Neural progenitor cell (in vitro differentiated cells): Measurements from ENCODE around the gene HOOK2. TPM values are rescaled to one million over a fixed set of nuclear protein-coding genes. Genes with fewer than 3 reads are reported as not detected.

Source experiments
- DNase-seq: peaks from one replicate; pipeline ENCODE4 v3.0.0-alpha.2; 2016; ENCODE audit warnings: low spot score
- H2AFZ ChIP-seq: fragments of 200-600 bp; sonication (generic); replicated peaks from 2 replicates; pipeline ENCODE4 v1.6.1; 2016; ENCODE audit warnings: antibody characterized with exemption
- H3F3A ChIP-seq: fragments of 200-600 bp; sonication (generic); 2 replicates; pipeline ENCODE4 v1.6.1; 2016; ENCODE audit warnings: antibody characterized with exemption, low read depth
- H3K27ac ChIP-seq: fragments of 200-600 bp; sonication (generic); 2 replicates; pipeline ENCODE4 v1.5.1; 2016; ENCODE audit warnings: mild to moderate bottlenecking
- H3K27me3 ChIP-seq: fragments of 200-600 bp; sonication (generic); 2 replicates; pipeline ENCODE4 v1.6.1; 2016; ENCODE audit warnings: mild to moderate bottlenecking, moderate library complexity
- H3K36me3 ChIP-seq: fragments of 200-600 bp; sonication (generic); 2 replicates; pipeline ENCODE4 v1.5.1; 2016
- H3K4me1 ChIP-seq: fragments of 200-600 bp; sonication (generic); 2 replicates; pipeline ENCODE4 v1.6.1; 2016; ENCODE audit warnings: mixed run types
- H3K4me2 ChIP-seq: fragments of 200-600 bp; sonication (generic); 2 replicates; pipeline ENCODE4 v1.6.1; 2016
- H3K4me3 ChIP-seq: fragments of 200-600 bp; sonication (generic); 2 replicates; pipeline ENCODE4 v1.5.1; 2016
- H3K79me2 ChIP-seq: fragments of 200-600 bp; sonication (generic); 2 replicates; pipeline ENCODE4 v1.6.1; 2016; ENCODE audit warnings: low read depth
- H3K9ac ChIP-seq: fragments of 200-600 bp; sonication (generic); 2 replicates; pipeline ENCODE4 v1.6.1; 2016
- H3K9me3 ChIP-seq: fragments of 200-600 bp; sonication (generic); 2 replicates; pipeline ENCODE4 v1.5.1; 2016; ENCODE audit warnings: low read depth
- H4K20me1 ChIP-seq: fragments of 200-600 bp; sonication (generic); 2 replicates; pipeline ENCODE4 v1.6.1; 2016; ENCODE audit warnings: low read depth
- H3K27ac Mint-ChIP-seq: 3 replicates; pipeline ENCODE4 v1.8.0; 2021; ENCODE audit warnings: mixed read lengths
- H3K27me3 Mint-ChIP-seq: 2 replicates; pipeline ENCODE4 v1.8.0; 2022; ENCODE audit warnings: low read depth, mild to moderate bottlenecking, inconsistent platforms, moderate library complexity, mixed read lengths; ENCODE audit not compliant: insufficient read depth
- H3K36me3 Mint-ChIP-seq: 3 replicates; pipeline ENCODE4 v1.8.0; 2021; ENCODE audit warnings: mixed read lengths
- H3K4me1 Mint-ChIP-seq: 3 replicates; pipeline ENCODE4 v1.8.0; 2021; ENCODE audit warnings: mixed read lengths
- H3K4me3 Mint-ChIP-seq: 3 replicates; pipeline ENCODE4 v1.8.0; 2021; ENCODE audit warnings: mild to moderate bottlenecking, moderate library complexity, mixed read lengths
- H3K9me3 Mint-ChIP-seq: 3 replicates; pipeline ENCODE4 v1.8.0; 2020; ENCODE audit warnings: mixed read lengths
- CTCF ChIP-seq: fragments of 200-600 bp; sonication (generic); IDR thresholded peaks from 2 replicates; pipeline ENCODE4 v1.5.1; 2017; ENCODE audit warnings: antibody characterized with exemption, mild to moderate bottlenecking
- EZH2 ChIP-seq: fragments of 200-600 bp; sonication (generic); IDR thresholded peaks from 2 replicates; pipeline ENCODE4 v1.6.1; 2017; ENCODE audit warnings: antibody characterized with exemption, mild to moderate bottlenecking, moderate library complexity
- EZH2phosphoT487 ChIP-seq: fragments of 200-600 bp; sonication (generic); IDR thresholded peaks from 2 replicates; pipeline ENCODE4 v1.6.1; 2017; ENCODE audit warnings: antibody characterized with exemption
- total RNA-seq: library from RNA; depleted of rRNA; stranded (reverse); fragments of >200 nt; gene quantifications from 2 replicates; pipeline ENCODE4 v1.2.3, GENCODE V29; 2015; ENCODE audit warnings: low replicate concordance

The HOOK2 gene
- total RNA-seq, 1 donor from 2014 or later = 14.3 TPM

- H3K4me1 ChIP-seq = no peaks in the 10 kb centered on the region
- no peak overlapping the region for H3K9ac ChIP-seq
- peaks cover 19% of the 10 kb centered on the region for H3F3A ChIP-seq
- TF ChIP-seq CTCF = peak; percentile 92
- TF ChIP-seq EZH2 = no peak
- peak; percentile 90 for DNase-seq
- peak overlapping the region; percentile 31 for H3K4me3 ChIP-seq
- no peak overlapping the region for H3K27ac Mint-ChIP-seq
- H4K20me1 ChIP-seq = no peaks in the 10 kb centered on the region
- H3K9me3 ChIP-seq = no peaks in the 10 kb centered on the region
- peaks cover 23% of the 10 kb centered on the region for H3K27me3 Mint-ChIP-seq
- H3K79me2 ChIP-seq = no peaks in the 10 kb centered on the region
- H3K4me2 ChIP-seq = peak overlapping the region; percentile 67
- peak overlapping the region; percentile 10 for H2AFZ ChIP-seq
- peaks cover 4% of the 10 kb centered on the region for H3K36me3 Mint-ChIP-seq
- H3K4me3 Mint-ChIP-seq = peak overlapping the region; percentile 80
- peaks cover 21% of the 10 kb centered on the region for H3K27me3 ChIP-seq
- H3K36me3 ChIP-seq = no peaks in the 10 kb centered on the region
- H3K9me3 Mint-ChIP-seq = peaks cover 8% of the 10 kb centered on the region
- H3K27ac ChIP-seq = no peak overlapping the region
- peaks cover 8% of the 10 kb centered on the region for H3K4me1 Mint-ChIP-seq
These were observed 17.6 kb downstream of the HOOK2 start for GRCh38 chr19:12757544-12758274.

- no peak overlapping the region for H3K27ac Mint-ChIP-seq
These were observed 19.0 kb downstream of the HOOK2 start for GRCh38 chr19:12756150-12756883.

GRCh38 chr19:12754465-12755196 is 20.7 kb downstream of the HOOK2 start:
- no peak overlapping the region for H3K4me3 Mint-ChIP-seq
- H3K4me1 Mint-ChIP-seq = peaks cover 8% of the 10 kb centered on the region
- Histone ChIP-seq H3K27ac (no peak overlapping the region), H4K20me1 (no peaks in the 10 kb centered on the region), H3K4me2 (no peak overlapping the region), H3K4me3 (no peak overlapping the region), H3F3A (peaks cover 21% of the 10 kb centered on the region), H3K9me3 (no peaks in the 10 kb centered on the region), H3K36me3 (no peaks in the 10 kb centered on the region), H3K4me1 (no peaks in the 10 kb centered on the region), H2AFZ (no peak overlapping the region), H3K27me3 (peaks cover 52% of the 10 kb centered on the region), H3K79me2 (no peaks in the 10 kb centered on the region), H3K9ac (no peak overlapping the region)
- peaks cover 42% of the 10 kb centered on the region for H3K27me3 Mint-ChIP-seq
- H3K9me3 Mint-ChIP-seq = no peaks in the 10 kb centered on the region
- H3K36me3 Mint-ChIP-seq = no peaks in the 10 kb centered on the region
- H3K27ac Mint-ChIP-seq = no peak overlapping the region
- TF ChIP-seq EZH2phosphoT487 = no peak
- TF ChIP-seq CTCF = no peak
- no peak for TF ChIP-seq EZH2
- DNase-seq = no peak

More at GRCh38 chr19:12756150-12756883, 19.0 kb downstream of the HOOK2 start:
- Histone ChIP-seq H4K20me1 (no peaks in the 10 kb centered on the region), H3K79me2 (no peaks in the 10 kb centered on the region), H3K4me2 (no peak overlapping the region), H3K27me3 (peaks cover 35% of the 10 kb centered on the region), H3K36me3 (no peaks in the 10 kb centered on the region), H2AFZ (no peak overlapping the region), H3K4me3 (no peak overlapping the region), H3F3A (peaks cover 19% of the 10 kb centered on the region), H3K9me3 (no peaks in the 10 kb centered on the region), H3K9ac (no peak overlapping the region), H3K27ac (no peak overlapping the region), H3K4me1 (no peaks in the 10 kb centered on the region)
- H3K9me3 Mint-ChIP-seq = peaks cover 2% of the 10 kb centered on the region
- H3K36me3 Mint-ChIP-seq = peaks cover 2% of the 10 kb centered on the region
- no peak for TF ChIP-seq EZH2phosphoT487
- no peak for TF ChIP-seq CTCF
- TF ChIP-seq EZH2 = no peak
- peaks cover 8% of the 10 kb centered on the region for H3K4me1 Mint-ChIP-seq
- DNase-seq = no peak
- peaks cover 31% of the 10 kb centered on the region for H3K27me3 Mint-ChIP-seq
- H3K4me3 Mint-ChIP-seq = peak overlapping the region; percentile 19
